HEK293 (cell line): ENCODE results near the gene SMPX.
A peak's percentile ranks its signal among the peaks of the same experiment; 100 is the strongest.

Source experiments
- CTCF ChIA-PET: fragments of 350-600 bp; formaldehyde crosslinking; extraction: SDS; loops from one replicate; lab custom pipeline; 2021; ENCODE audit warnings: antibody characterized with exemption; lab: Yijun Ruan, JAX
- POLR2A ChIA-PET: fragments of 300-600 bp; formaldehyde crosslinking; extraction: SDS; loops from one replicate; lab custom pipeline; 2020; ENCODE audit warnings: antibody characterized with exemption, inconsistent platforms; lab: Yijun Ruan, JAX
- H3K27ac ChIP-seq: fragments of 200-500 bp; sonication (Bioruptor generic); 2 replicates; pipeline ENCODE4 v1.5.1; 2014; ENCODE audit warnings: low read depth, low read length, control low read depth, inconsistent platforms; ENCODE audit errors: extremely low read depth
- H3K36me3 ChIP-seq, 2 experiments: fragments of 200-500 bp in 1 of 2; sonication (Bioruptor generic) in 1 of 2; 1 replicate in 1 of 2; 2 replicates in 1 of 2; pipeline ENCODE4 v1.5.1; 2014 to 2017; ENCODE audit warnings: inconsistent platforms in 2 of 2, low read length in 2 of 2; ENCODE audit not compliant: control insufficient read depth in 2 of 2, insufficient read depth in 1 of 2
- H3K4me1 ChIP-seq: fragments of 200-500 bp; sonication (Bioruptor generic); 2 replicates; pipeline ENCODE4 v1.5.1; 2014; ENCODE audit warnings: mild to moderate bottlenecking, low read length, inconsistent platforms; ENCODE audit not compliant: control insufficient read depth, insufficient read depth
- H3K4me3 ChIP-seq: 2 replicates; pipeline ENCODE4 v1.5.1; 2011; ENCODE audit warnings: low read depth, mild to moderate bottlenecking, control low read depth, low read length, moderate library complexity
- H3K9me3 ChIP-seq: fragments of 200-500 bp; sonication (Bioruptor generic); 2 replicates; pipeline ENCODE4 v1.5.1; 2014; ENCODE audit warnings: low read depth, low read length, inconsistent platforms; ENCODE audit not compliant: control insufficient read depth, insufficient read depth
- BCL6B ChIP-seq: fragments of 450-650 bp; formaldehyde crosslinking; IDR thresholded peaks from 2 replicates; pipeline ENCODE4 v1.5.1; 2017; ENCODE audit warnings: missing biosample characterization, missing genetic modification characterization
- HOXA7 ChIP-seq: sonication (generic); formaldehyde crosslinking; IDR thresholded peaks from 2 replicates; pipeline ENCODE4 v1.8.1; 2022; ENCODE audit warnings: missing genetic modification reagents, borderline replicate concordance
- KLF10 ChIP-seq: fragments of 450-650 bp; IDR thresholded peaks from 2 replicates; pipeline ENCODE4 v1.5.1; 2018; ENCODE audit warnings: missing biosample characterization, mild to moderate bottlenecking, missing genetic modification characterization
- MEIS1 ChIP-seq: sonication (generic); formaldehyde crosslinking; IDR thresholded peaks from 2 replicates; pipeline ENCODE4 v1.8.1; 2022; ENCODE audit warnings: missing genetic modification reagents, mild to moderate bottlenecking, borderline replicate concordance
- MZF1 ChIP-seq: fragments of 450-650 bp; formaldehyde crosslinking; IDR thresholded peaks from 2 replicates; pipeline ENCODE4 v1.5.1; 2017; ENCODE audit warnings: missing biosample characterization, missing genetic modification characterization, borderline replicate concordance
- PRDM4 ChIP-seq: fragments of 450-650 bp; formaldehyde crosslinking; IDR thresholded peaks from 2 replicates; pipeline ENCODE4 v1.5.1; 2017; ENCODE audit warnings: missing biosample characterization, missing genetic modification characterization
- PRDM6 ChIP-seq: fragments of 450-650 bp; formaldehyde crosslinking; IDR thresholded peaks from 2 replicates; pipeline ENCODE4 v1.5.1; 2017; ENCODE audit warnings: missing biosample characterization, missing genetic modification characterization
- TSHZ1 ChIP-seq: fragments of 450-650 bp; formaldehyde crosslinking; IDR thresholded peaks from 2 replicates; pipeline ENCODE4 v1.5.1; 2016; ENCODE audit warnings: missing biosample characterization, missing genetic modification characterization, borderline replicate concordance
- WT1 ChIP-seq: fragments of 450-650 bp; formaldehyde crosslinking; IDR thresholded peaks from 2 replicates; pipeline ENCODE4 v1.5.1; 2016; ENCODE audit warnings: missing biosample characterization, missing genetic modification characterization
- ZBTB10 ChIP-seq: fragments of 450-650 bp; formaldehyde crosslinking; IDR thresholded peaks from 2 replicates; pipeline ENCODE4 v1.5.1; 2016; ENCODE audit warnings: missing biosample characterization, missing genetic modification characterization
- ZBTB17 ChIP-seq: fragments of 450-650 bp; formaldehyde crosslinking; IDR thresholded peaks from 2 replicates; pipeline ENCODE4 v1.5.1; 2016; ENCODE audit warnings: missing biosample characterization, missing genetic modification characterization
- ZBTB26 ChIP-seq: fragments of 450-650 bp; formaldehyde crosslinking; optimal IDR thresholded peaks from 2 replicates; pipeline ENCODE3; 2016; ENCODE audit warnings: missing biosample characterization, mild to moderate bottlenecking, missing genetic modification characterization
- ZNF174 ChIP-seq: fragments of 450-650 bp; formaldehyde crosslinking; IDR thresholded peaks from 2 replicates; pipeline ENCODE4 v1.5.0; 2017; ENCODE audit warnings: missing biosample characterization, mild to moderate bottlenecking, missing genetic modification characterization
- ZNF2 ChIP-seq: fragments of 450-650 bp; formaldehyde crosslinking; IDR thresholded peaks from 2 replicates; pipeline ENCODE4 v1.5.1; 2016; ENCODE audit warnings: missing biosample characterization, missing genetic modification characterization
- ZNF311 ChIP-seq: fragments of 450-650 bp; formaldehyde crosslinking; IDR thresholded peaks from 2 replicates; pipeline ENCODE4 v1.5.1; 2017; ENCODE audit warnings: missing biosample characterization, missing genetic modification characterization, borderline replicate concordance
- ZNF571 ChIP-seq: fragments of 450-650 bp; formaldehyde crosslinking; IDR thresholded peaks from 2 replicates; pipeline ENCODE4 v1.5.0; 2017; ENCODE audit warnings: missing biosample characterization, missing genetic modification characterization
- ZNF610 ChIP-seq: fragments of 450-650 bp; formaldehyde crosslinking; IDR thresholded peaks from 2 replicates; pipeline ENCODE4 v1.5.1; 2016; ENCODE audit warnings: missing biosample characterization, missing genetic modification characterization, borderline replicate concordance
- ZNF623 ChIP-seq: fragments of 450-650 bp; formaldehyde crosslinking; IDR thresholded peaks from 2 replicates; pipeline ENCODE4 v1.5.1; 2016; ENCODE audit warnings: missing biosample characterization, missing genetic modification characterization
- ZNF677 ChIP-seq: fragments of 450-650 bp; IDR thresholded peaks from 2 replicates; pipeline ENCODE4 v1.5.0; 2018; ENCODE audit warnings: missing biosample characterization, mild to moderate bottlenecking, missing genetic modification characterization, moderate library complexity
- ZNF692 ChIP-seq: fragments of 450-650 bp; formaldehyde crosslinking; IDR thresholded peaks from 2 replicates; pipeline ENCODE4 v1.5.1; 2016; ENCODE audit warnings: missing biosample characterization, missing genetic modification characterization

Gene SMPX

GRCh38 chrX:21757960-21758359, at the start of gene SMPX:
Gene SMPX, minus strand, starts transcription at chrX:21758116. Its CDS starts 3,826 bp downstream, at chrX:21754290.
- no peaks in the 10 kb centered on the region for H3K9me3 ChIP-seq
- H3K36me3 ChIP-seq, result no peaks in the 10 kb centered on the region
- no peak within 1 kb of the TSS for H3K27ac ChIP-seq
- CTCF ChIA-PET, result interaction anchor here (0.6 to 3.6 kb wide), 8 partner anchors 9 to 81 kb away, joined by 3 to 21 read pairs (median 4); partner anchors contain the start of gene MBTPS2
- H3K4me1 ChIP-seq, result no peaks in the 10 kb centered on the region
- POLR2A ChIA-PET, result no interaction called here
- TF ChIP-seq ZNF571 (no peak), BCL6B (tag by site-specific recombination) (no peak), WT1 (tag by site-specific recombination) (no peak), ZNF623 (no peak), ZNF311 (no peak), PRDM6 (tag by site-specific recombination) (no peak)
- no peak within 1 kb of the TSS for H3K4me3 ChIP-seq

GRCh38 chrX:21806691-21807090, 48.8 kb upstream of the SMPX start:
- H3K4me3 ChIP-seq, result no peak overlapping the region
- ChIA-PET POLR2A (interaction anchor here (1.3 kb wide), 1 partner anchor 8 kb away, joined by 3 read pairs; no protein-coding TSS in a partner anchor), CTCF (interaction anchor here (1.6 kb wide), 1 partner anchor 80 kb away, joined by 3 read pairs; no protein-coding TSS in a partner anchor)
- peak overlapping the region; percentile 53; the same call in 1 of the 2 replicates for H3K27ac ChIP-seq
- H3K36me3 ChIP-seq, result no peaks in the 10 kb centered on the region
- H3K4me1 ChIP-seq, result no peaks in the 10 kb centered on the region
- no peaks in the 10 kb centered on the region for H3K9me3 ChIP-seq
- TF ChIP-seq PRDM4 (tag by site-specific recombination) (no peak), ZBTB17 (tag by site-specific recombination) (0 out of 2 replicates have a peak, but pooled peaks have one; percentile 19), KLF10 (tag by site-specific recombination) (peak; percentile 68; the same call in 1 of the 2 replicates), MZF1 (tag by site-specific recombination) (no peak), ZNF174 (tag by site-specific recombination) (peak; percentile 85), TSHZ1 (tag by site-specific recombination) (peak; percentile 88), MEIS1 (CRISPR knock-in tag) (no peak), ZNF692 (tag by site-specific recombination) (peak; percentile 85), ZBTB26 (no peak), HOXA7 (CRISPR knock-in tag) (no peak), ZNF2 (no peak), ZBTB10 (tag by site-specific recombination) (no peak), ZNF610 (no peak), ZNF677 (tag by site-specific recombination) (no peak)
